Psoas muscle (tissue), 8 donors: ENCODE measurements around the gene TRABD2A. TPM values are rescaled to one million over a fixed set of nuclear protein-coding genes. Genes with fewer than 3 reads are reported as not detected.

Source experiments
- ATAC-seq, 4 donors: fragments of 200-7000 bp; cut with Tn5 transposase; one replicate each; pipeline ENCODE4 v1.9.1; 2020; ENCODE audit warnings: moderate library complexity in 3 of 4, mild to moderate bottlenecking in 2 of 4
- DNase-seq, 2 donors: peaks; one replicate each; pipeline ENCODE4 v3.0.0-alpha.2; 2020
- H3K27ac ChIP-seq: fragments of 200-600 bp; one replicate; pipeline ENCODE4 v1.8.0; 2022
- H3K27me3 ChIP-seq, 3 donors: fragments of 200-600 bp in 1 of 3; one replicate each; pipeline versions ENCODE4 v1.6.1 to v1.8.0; 2013 to 2022; ENCODE audit warnings: low read length in 2 of 3, mild to moderate bottlenecking in 2 of 3, moderate library complexity in 1 of 3; ENCODE audit not compliant: insufficient read depth in 3 of 3
- H3K36me3 ChIP-seq, 2 donors: fragments of 200-600 bp in 1 of 2; one replicate each; pipeline versions ENCODE4 v1.6.1 to v1.8.0; 2013 to 2022; ENCODE audit warnings: low read depth in 1 of 2, mild to moderate bottlenecking in 1 of 2, moderate library complexity in 1 of 2; ENCODE audit not compliant: insufficient read depth in 1 of 2
- H3K4me1 ChIP-seq: fragments of 200-600 bp; one replicate; pipeline ENCODE4 v1.8.0; 2022
- H3K4me3 ChIP-seq: fragments of 200-600 bp; one replicate; pipeline ENCODE4 v1.8.0; 2022; ENCODE audit warnings: mild to moderate bottlenecking
- H3K9me3 ChIP-seq: fragments of 200-600 bp; one replicate; pipeline ENCODE4 v1.8.0; 2022
- CTCF ChIP-seq: fragments of 200-600 bp; IDR thresholded peaks from one replicate; pipeline ENCODE4 v1.8.0; 2022; ENCODE audit warnings: antibody characterized with exemption
- WGBS, 3 donors: extraction: QIAGEN DNeasy Blood & Tissue Kit; methylation state at CpG; one replicate each; pipeline versions ENCODE4 v1.1.6 to v1.1.7; 2013; 5-methylcytosine and 5-hydroxymethylcytosine counted together
- intact Hi-C, 2 donors: fragments of 100-400 bp; cut with DNase I; formaldehyde crosslinking; loops; one replicate each; pipeline versions ENCODE4 v1.11.0 to v1.14.2; 2022
- polyA plus RNA-seq, 3 donors: library from polyadenylated mRNA; stranded (reverse); fragments of 200-250 nt; gene quantifications; one replicate each; pipeline ENCODE4 v1.2.3, GENCODE V29; 2013
- total RNA-seq, 4 donors: library from RNA; stranded (reverse); fragmentation: NEBNext Ultra II Directional in 2 of 4; extraction: Animal tissue kit (Norgen Biotek cat#: 25700) in 2 of 4; gene quantifications; one replicate each; pipeline versions ENCODE4 v1.2.1 to v1.2.4, GENCODE V29; 2021 to 2023
- donor health status: healthy with polysubstance abuse.
- donor health status: DM: no; HTN: no; CAD: no; lungs with moderate emphysema.
- donor health status: Bipolar disorder and iron deficiency.
- donor health status: healthy.
- donor health status: DM: yes; HTN: yes; CAD: no.
- donor health status: DM: no; HTN: no; CAD: no.
- donor health status: DM: no; HTN: no; CAD: no.
- donor health status: DM: yes; HTN: yes; CAD: no.

TRABD2A gene
- total and polyA plus RNA-seq, 7 donors = 0.27 to 0.74 (median 0.35) TPM

GRCh38 chr2:84827978-84828575 is 52.8 kb downstream of the TRABD2A start:
- TF ChIP-seq CTCF = no peak
- ATAC-seq = no peak
- H3K4me1 ChIP-seq = no peaks in the 10 kb centered on the region
- peaks cover 0 to 3% (median 0%) of the 10 kb centered on the region in 3 donors for H3K27me3 ChIP-seq
- 74 to 83% (median 82%) methylated on average over 2 of the region's 2 CpGs for WGBS, 3 donors
- DNase-seq = no peak
- H3K4me3 ChIP-seq = no peak overlapping the region
- no peak overlapping the region for H3K27ac ChIP-seq
- H3K36me3 ChIP-seq = no peaks in the 10 kb centered on the region
- H3K9me3 ChIP-seq = no peaks in the 10 kb centered on the region
- intact Hi-C loops = no loop called here

- peaks cover 0 to 3% (median 0%) of the 10 kb centered on the region in 3 donors for H3K27me3 ChIP-seq
- H3K4me3 ChIP-seq = no peak overlapping the region
- WGBS, 3 donors = 94 to 95% (median 95%) methylated on average over 21 of the region's 21 CpGs
- no peaks in the 10 kb centered on the region for H3K36me3 ChIP-seq
- no peaks in the 10 kb centered on the region for H3K4me1 ChIP-seq
- TF ChIP-seq CTCF = no peak
- no peak for ATAC-seq
- H3K27ac ChIP-seq = no peak overlapping the region
- intact Hi-C loops = no loop called here
- DNase-seq = no peak
- H3K9me3 ChIP-seq = no peaks in the 10 kb centered on the region
These were observed 57.1 kb downstream of the TRABD2A start for GRCh38 chr2:84823788-84824187.

- no peak for TF ChIP-seq CTCF
- intact Hi-C loops = no loop called here
- ATAC-seq = no peak
- peaks cover 0 to 3% (median 0%) of the 10 kb centered on the region in 3 donors for H3K27me3 ChIP-seq
- H3K27ac ChIP-seq = no peak overlapping the region
- H3K36me3 ChIP-seq = no peaks in the 10 kb centered on the region
- 76 to 80% (median 79%) methylated on average over 5 of the region's 5 CpGs for WGBS, 3 donors
- H3K9me3 ChIP-seq = no peaks in the 10 kb centered on the region
- H3K4me1 ChIP-seq = no peaks in the 10 kb centered on the region
- DNase-seq = no peak
- H3K4me3 ChIP-seq = no peak overlapping the region
These were observed 57.7 kb downstream of the TRABD2A start for GRCh38 chr2:84823229-84823628.

- Histone ChIP-seq H3K27ac (no peak overlapping the region), H3K4me1 (no peaks in the 10 kb centered on the region), H3K27me3 (no peaks in the 10 kb centered on the region), H3K4me3 (no peak overlapping the region), H3K9me3 (no peaks in the 10 kb centered on the region), H3K36me3 (no peaks in the 10 kb centered on the region)
- intact Hi-C loops = no loop called here
- TF ChIP-seq CTCF = no peak
- DNase-seq = no peak
- no peak for ATAC-seq
- WGBS, 3 donors = 82 to 89% (median 83%) methylated on average over 7 of the region's 7 CpGs
These were observed 59.1 kb downstream of the TRABD2A start for GRCh38 chr2:84821806-84822205.

GRCh38 chr2:84817239-84817655 is 63.6 kb downstream of the TRABD2A start:
- intact Hi-C loops = no loop called here
- Histone ChIP-seq H3K4me1 (no peaks in the 10 kb centered on the region), H3K4me3 (no peak overlapping the region), H3K27me3 (no peaks in the 10 kb centered on the region), H3K9me3 (no peaks in the 10 kb centered on the region), H3K36me3 (no peaks in the 10 kb centered on the region), H3K27ac (no peak overlapping the region)
- ATAC-seq = no peak
- DNase-seq = no peak
- TF ChIP-seq CTCF = no peak
- WGBS, 3 donors = 89 to 93% (median 91%) methylated on average over 2 of the region's 2 CpGs
